Transverse colon (tissue), 4 donors: ENCODE results near the gene PTPRZ1.

Experiments used
- EP300 ChIP-seq: sonication (generic); formaldehyde crosslinking; IDR thresholded peaks from one replicate; pipeline ENCODE4 v1.6.1; 2017; ENCODE audit warnings: antibody characterized with exemption, low read depth
- POLR2A ChIP-seq: fragments of 450-650 bp; IDR thresholded peaks from one replicate; pipeline ENCODE4 v1.6.1; 2016; ENCODE audit warnings: antibody characterized with exemption, mild to moderate bottlenecking, moderate library complexity
- POLR2AphosphoS5 ChIP-seq, 3 donors: sonication (generic); formaldehyde crosslinking; IDR thresholded peaks; one replicate each; pipeline ENCODE4 v1.6.1; 2016; ENCODE audit warnings: antibody characterized with exemption in 3 of 3
- TF ChIP-seq, protein P1 (sequence below), 5 experiments: fragments of 200-600 bp in 3 of 5; fragments of 450-650 bp in 2 of 5; sonication (generic) in 3 of 5; IDR thresholded peaks; 1 replicate in 2 of 5; 2 replicates in 3 of 5; pipeline ENCODE4 v1.5.1; 2016 to 2017; ENCODE audit warnings: antibody characterized with exemption in 5 of 5, inconsistent platforms in 3 of 5, mild to moderate bottlenecking in 2 of 5, moderate library complexity in 1 of 5

DNA sequence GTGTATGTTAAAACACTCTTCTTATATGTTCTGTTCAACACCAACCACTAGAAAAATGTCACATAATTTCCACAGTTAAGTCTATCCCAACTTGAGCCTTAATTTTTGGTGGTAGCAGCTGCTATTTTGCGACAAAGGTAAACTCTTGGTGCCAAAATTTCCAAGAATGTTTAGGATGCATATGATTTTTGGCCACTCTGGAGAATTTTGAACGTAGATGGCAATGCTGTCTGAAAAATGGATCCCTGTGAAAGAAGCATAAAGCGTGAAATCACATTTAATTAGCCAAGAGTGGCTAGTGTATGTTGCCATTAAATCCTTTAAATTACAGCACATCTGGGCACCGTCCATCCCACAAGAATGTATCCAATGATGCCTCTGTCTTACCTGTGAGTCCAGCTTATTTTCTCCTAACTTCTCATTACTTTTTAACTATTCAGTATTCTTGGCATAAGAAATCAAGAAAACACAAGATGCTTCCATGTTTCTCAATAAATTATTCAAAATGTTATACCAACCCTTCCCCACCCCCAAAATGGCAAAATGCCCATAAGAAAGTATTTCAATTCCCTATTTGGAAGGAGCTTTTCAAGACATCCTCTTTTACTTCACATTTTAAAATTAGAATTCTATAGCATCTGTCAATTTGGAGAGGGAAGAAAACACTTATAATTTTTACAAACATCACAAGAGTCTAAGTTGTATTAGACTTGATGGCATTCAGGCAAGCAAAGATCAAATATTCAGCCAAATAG lies 12.4 kb downstream of the PTPRZ1 start:
- TF ChIP-seq POLR2A (no peak), POLR2AphosphoS5 (IDR thresholded peaks at IDR 0.05) (no peak), EP300 (no peak)
- TF ChIP-seq, protein P1, sequence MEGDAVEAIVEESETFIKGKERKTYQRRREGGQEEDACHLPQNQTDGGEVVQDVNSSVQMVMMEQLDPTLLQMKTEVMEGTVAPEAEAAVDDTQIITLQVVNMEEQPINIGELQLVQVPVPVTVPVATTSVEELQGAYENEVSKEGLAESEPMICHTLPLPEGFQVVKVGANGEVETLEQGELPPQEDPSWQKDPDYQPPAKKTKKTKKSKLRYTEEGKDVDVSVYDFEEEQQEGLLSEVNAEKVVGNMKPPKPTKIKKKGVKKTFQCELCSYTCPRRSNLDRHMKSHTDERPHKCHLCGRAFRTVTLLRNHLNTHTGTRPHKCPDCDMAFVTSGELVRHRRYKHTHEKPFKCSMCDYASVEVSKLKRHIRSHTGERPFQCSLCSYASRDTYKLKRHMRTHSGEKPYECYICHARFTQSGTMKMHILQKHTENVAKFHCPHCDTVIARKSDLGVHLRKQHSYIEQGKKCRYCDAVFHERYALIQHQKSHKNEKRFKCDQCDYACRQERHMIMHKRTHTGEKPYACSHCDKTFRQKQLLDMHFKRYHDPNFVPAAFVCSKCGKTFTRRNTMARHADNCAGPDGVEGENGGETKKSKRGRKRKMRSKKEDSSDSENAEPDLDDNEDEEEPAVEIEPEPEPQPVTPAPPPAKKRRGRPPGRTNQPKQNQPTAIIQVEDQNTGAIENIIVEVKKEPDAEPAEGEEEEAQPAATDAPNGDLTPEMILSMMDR (IDR thresholded peaks at IDR 0.05): no peak
